GM04503 (cell line): ENCODE measurements around the gene TOB1.

Experiments
- DNase-seq: peaks from one replicate; pipeline ENCODE4 v3.0.0-alpha.2; 2012; ENCODE audit warnings: low read depth

Gene TOB1

GRCh38 chr17:50832267-50832863 is 33.8 kb downstream of the TOB1 start:
- DNase-seq: no peak

- DNase-seq: no peak
These were observed 34.7 kb downstream of the TOB1 start for GRCh38 chr17:50831471-50831928.

GRCh38 chr17:50830994-50831393 is 35.2 kb downstream of the TOB1 start:
- no peak for DNase-seq

- no peak for DNase-seq
These were observed 35.8 kb downstream of the TOB1 start for GRCh38 chr17:50830352-50830751.

GRCh38 chr17:50829332-50829731 is 36.8 kb downstream of the TOB1 start:
- DNase-seq: no peak

- DNase-seq: no peak
These were observed 37.5 kb downstream of the TOB1 start for GRCh38 chr17:50828508-50829170.

- DNase-seq: no peak
These were observed 41.0 kb downstream of the TOB1 start for GRCh38 chr17:50825188-50825587.

- DNase-seq: no peak
These were observed 41.7 kb downstream of the TOB1 start for GRCh38 chr17:50824429-50824828.

GRCh38 chr17:50822550-50822949 is 43.6 kb downstream of the TOB1 start:
- DNase-seq: no peak

- DNase-seq: no peak
These were observed 45.5 kb downstream of the TOB1 start for GRCh38 chr17:50820651-50821050.

GRCh38 chr17:50818921-50819657 is 47.1 kb downstream of the TOB1 start:
- no peak for DNase-seq

- DNase-seq: no peak
These were observed 47.9 kb downstream of the TOB1 start for GRCh38 chr17:50818261-50818660.

GRCh38 chr17:50817838-50818237 is 48.3 kb downstream of the TOB1 start:
- DNase-seq: no peak

- DNase-seq: no peak
These were observed 49.1 kb downstream of the TOB1 start for GRCh38 chr17:50816771-50817751.

GRCh38 chr17:50816271-50816670 is 49.9 kb downstream of the TOB1 start:
- no peak for DNase-seq

GRCh38 chr17:50815400-50815799 is 50.8 kb downstream of the TOB1 start:
- no peak for DNase-seq

- DNase-seq: no peak
These were observed 52.6 kb downstream of the TOB1 start for GRCh38 chr17:50813583-50813982.
